Coronary artery (tissue), 2 donors: ENCODE results near the gene SLC6A6.

Experiments
- DNase-seq: peaks from one replicate; pipeline ENCODE4 v3.0.0-alpha.2; 2017; ENCODE audit warnings: low spot score
- H3K27ac ChIP-seq, 2 donors: fragments of 200-600 bp; sonication (generic); one replicate each; pipeline ENCODE4 v1.5.1; 2016 to 2019
- H3K4me3 ChIP-seq: fragments of 200-600 bp; sonication (generic); 2 replicates; pipeline ENCODE4 v1.5.1; 2016; ENCODE audit warnings: mild to moderate bottlenecking, moderate library complexity
- TF ChIP-seq, protein P1 (sequence below): fragments of 200-600 bp; sonication (generic); IDR thresholded peaks from one replicate; pipeline ENCODE4 v1.5.1; 2019; ENCODE audit warnings: antibody characterized with exemption

The SLC6A6 gene

GRCh38 chr3:14392231-14392630 is 10.2 kb upstream of the SLC6A6 start:
- DNase-seq: no peak
- Histone ChIP-seq H3K4me3 (no peak overlapping the region), H3K27ac (peak overlapping the region in 1 of 2 donors; percentile 74)
- TF ChIP-seq, protein P1, sequence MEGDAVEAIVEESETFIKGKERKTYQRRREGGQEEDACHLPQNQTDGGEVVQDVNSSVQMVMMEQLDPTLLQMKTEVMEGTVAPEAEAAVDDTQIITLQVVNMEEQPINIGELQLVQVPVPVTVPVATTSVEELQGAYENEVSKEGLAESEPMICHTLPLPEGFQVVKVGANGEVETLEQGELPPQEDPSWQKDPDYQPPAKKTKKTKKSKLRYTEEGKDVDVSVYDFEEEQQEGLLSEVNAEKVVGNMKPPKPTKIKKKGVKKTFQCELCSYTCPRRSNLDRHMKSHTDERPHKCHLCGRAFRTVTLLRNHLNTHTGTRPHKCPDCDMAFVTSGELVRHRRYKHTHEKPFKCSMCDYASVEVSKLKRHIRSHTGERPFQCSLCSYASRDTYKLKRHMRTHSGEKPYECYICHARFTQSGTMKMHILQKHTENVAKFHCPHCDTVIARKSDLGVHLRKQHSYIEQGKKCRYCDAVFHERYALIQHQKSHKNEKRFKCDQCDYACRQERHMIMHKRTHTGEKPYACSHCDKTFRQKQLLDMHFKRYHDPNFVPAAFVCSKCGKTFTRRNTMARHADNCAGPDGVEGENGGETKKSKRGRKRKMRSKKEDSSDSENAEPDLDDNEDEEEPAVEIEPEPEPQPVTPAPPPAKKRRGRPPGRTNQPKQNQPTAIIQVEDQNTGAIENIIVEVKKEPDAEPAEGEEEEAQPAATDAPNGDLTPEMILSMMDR: no peak

GRCh38 chr3:14392803-14393319 is 9.5 kb upstream of the SLC6A6 start:
- peak overlapping the region in 1 of 2 donors; percentile 74 for H3K27ac ChIP-seq
- TF ChIP-seq, protein P1: no peak
- H3K4me3 ChIP-seq: no peak overlapping the region
- no peak for DNase-seq

GRCh38 chr3:14393440-14394106 is 8.8 kb upstream of the SLC6A6 start:
- TF ChIP-seq, protein P1: no peak
- H3K27ac ChIP-seq: peak overlapping the region; percentile 32 to 74
- no peak overlapping the region for H3K4me3 ChIP-seq
- no peak for DNase-seq

- no peak for DNase-seq
- TF ChIP-seq, protein P1: no peak
- no peak overlapping the region for H3K27ac ChIP-seq
- H3K4me3 ChIP-seq: no peak overlapping the region
Observed at GRCh38 chr3:14396031-14396692, 6.2 kb upstream of the SLC6A6 start.

- DNase-seq: no peak
- no peak overlapping the region for H3K27ac ChIP-seq
- no peak overlapping the region for H3K4me3 ChIP-seq
- TF ChIP-seq, protein P1: no peak
Observed at GRCh38 chr3:14397046-14397445, 5.4 kb upstream of the SLC6A6 start.

- H3K27ac ChIP-seq: no peak overlapping the region
- DNase-seq: no peak
- H3K4me3 ChIP-seq: no peak overlapping the region
- TF ChIP-seq, protein P1: no peak
Observed at GRCh38 chr3:14397531-14397930, 4.9 kb upstream of the SLC6A6 start.
